Measurements from ENCODE around the gene DACT1. TPM values are rescaled to one million over a fixed set of nuclear protein-coding genes. Genes with fewer than 3 reads are reported as not detected.

DACT1 gene
- total RNA-seq, 4 donors from 2014 or later, result 35.7 to 87.2 (median 65.9) TPM

- Histone ChIP-seq H3K9me3 (no peaks in the 10 kb centered on the region), H3K27ac (no peak overlapping the region), H3K4me1 (peaks cover 0 to 22% (median 2%) of the 10 kb centered on the region in 4 donors), H3K4me3 (no peak overlapping the region), H3K27me3 (no peaks in the 10 kb centered on the region), H3K36me3 (no peaks in the 10 kb centered on the region)
- TF ChIP-seq EP300 (IDR thresholded peaks at IDR 0.05), result no peak
- TF ChIP-seq, protein P1, sequence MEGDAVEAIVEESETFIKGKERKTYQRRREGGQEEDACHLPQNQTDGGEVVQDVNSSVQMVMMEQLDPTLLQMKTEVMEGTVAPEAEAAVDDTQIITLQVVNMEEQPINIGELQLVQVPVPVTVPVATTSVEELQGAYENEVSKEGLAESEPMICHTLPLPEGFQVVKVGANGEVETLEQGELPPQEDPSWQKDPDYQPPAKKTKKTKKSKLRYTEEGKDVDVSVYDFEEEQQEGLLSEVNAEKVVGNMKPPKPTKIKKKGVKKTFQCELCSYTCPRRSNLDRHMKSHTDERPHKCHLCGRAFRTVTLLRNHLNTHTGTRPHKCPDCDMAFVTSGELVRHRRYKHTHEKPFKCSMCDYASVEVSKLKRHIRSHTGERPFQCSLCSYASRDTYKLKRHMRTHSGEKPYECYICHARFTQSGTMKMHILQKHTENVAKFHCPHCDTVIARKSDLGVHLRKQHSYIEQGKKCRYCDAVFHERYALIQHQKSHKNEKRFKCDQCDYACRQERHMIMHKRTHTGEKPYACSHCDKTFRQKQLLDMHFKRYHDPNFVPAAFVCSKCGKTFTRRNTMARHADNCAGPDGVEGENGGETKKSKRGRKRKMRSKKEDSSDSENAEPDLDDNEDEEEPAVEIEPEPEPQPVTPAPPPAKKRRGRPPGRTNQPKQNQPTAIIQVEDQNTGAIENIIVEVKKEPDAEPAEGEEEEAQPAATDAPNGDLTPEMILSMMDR (IDR thresholded peaks at IDR 0.05), result no peak
- no peak for TF ChIP-seq POLR2A (IDR thresholded peaks at IDR 0.05)
- DNase-seq (ENCODE audit: low spot score in 2 of 2), result no peak
- WGBS, 2 donors, result 91 to 94% methylated on average over 3 of the region's 3 CpGs
These were observed 28.2 kb downstream of the DACT1 start for GRCh38 chr14:58665773-58666500.

- no peak overlapping the region for H3K4me3 ChIP-seq
- no peaks in the 10 kb centered on the region for H3K27me3 ChIP-seq
- DNase-seq (ENCODE audit: low spot score in 2 of 2), result no peak
- no peak overlapping the region for H3K27ac ChIP-seq
- H3K36me3 ChIP-seq, result no peaks in the 10 kb centered on the region
- no peaks in the 10 kb centered on the region for H3K9me3 ChIP-seq
- H3K4me1 ChIP-seq, result peaks cover 0 to 14% (median under 1%) of the 10 kb centered on the region in 4 donors
- TF ChIP-seq EP300 (IDR thresholded peaks at IDR 0.05), result no peak
- no peak for TF ChIP-seq POLR2A (IDR thresholded peaks at IDR 0.05)
These were observed 29.0 kb downstream of the DACT1 start for GRCh38 chr14:58666737-58667136.

- WGBS, 2 donors, result 78 to 80% methylated on average over 5 of the region's 5 CpGs
- Histone ChIP-seq H3K27me3 (no peaks in the 10 kb centered on the region), H3K4me3 (no peak overlapping the region), H3K36me3 (no peaks in the 10 kb centered on the region), H3K9me3 (no peaks in the 10 kb centered on the region), H3K27ac (no peak overlapping the region), H3K4me1 (peaks cover 0 to 10% (median 0%) of the 10 kb centered on the region in 4 donors)
- no peak for DNase-seq (ENCODE audit: low spot score in 2 of 2)
- TF ChIP-seq, protein P1 (IDR thresholded peaks at IDR 0.05), result no peak
- no peak for TF ChIP-seq POLR2A (IDR thresholded peaks at IDR 0.05)
These were observed 30.1 kb downstream of the DACT1 start for GRCh38 chr14:58667900-58668299.

DNA sequence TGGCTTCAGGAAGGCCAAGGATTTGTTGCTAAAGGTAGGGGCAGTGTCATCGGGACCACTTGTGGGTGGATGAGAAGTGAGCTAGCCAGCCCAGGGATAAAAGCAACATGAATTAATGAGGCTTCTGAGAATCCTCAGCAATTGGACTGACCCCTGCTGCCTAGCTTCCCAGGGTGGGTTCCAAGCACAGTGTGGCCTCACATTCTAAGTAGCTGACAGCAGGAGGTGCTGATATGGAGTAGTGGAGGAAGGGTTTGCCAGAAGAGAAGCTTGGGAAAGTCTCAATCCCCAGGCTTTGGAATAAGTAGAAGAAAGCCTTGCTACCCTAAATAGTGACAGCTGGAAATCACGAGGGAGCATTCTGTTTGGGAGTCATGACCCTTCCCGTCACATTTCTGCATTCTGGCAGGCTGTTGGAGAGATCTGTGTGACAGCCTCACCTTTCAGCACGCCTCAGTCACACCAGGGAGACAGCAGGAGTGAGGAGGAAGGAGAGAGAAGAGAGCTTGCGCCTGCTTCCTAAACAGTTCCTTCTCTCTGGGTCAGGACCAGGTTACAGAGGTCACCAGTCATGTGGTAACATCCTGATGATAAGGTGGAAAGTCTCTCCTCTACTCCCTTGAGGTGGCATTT lies 31.2 kb downstream of the DACT1 start:
- no peaks in the 10 kb centered on the region for H3K27me3 ChIP-seq
- no peak for TF ChIP-seq POLR2A (IDR thresholded peaks at IDR 0.05)
- TF ChIP-seq EP300 (IDR thresholded peaks at IDR 0.05), result no peak
- TF ChIP-seq, protein P1 (IDR thresholded peaks at IDR 0.05), result no peak
- peaks cover 0 to 3% (median 0%) of the 10 kb centered on the region in 4 donors for H3K4me1 ChIP-seq
- H3K9me3 ChIP-seq, result no peaks in the 10 kb centered on the region
- H3K36me3 ChIP-seq, result no peaks in the 10 kb centered on the region
- no peak for DNase-seq (ENCODE audit: low spot score in 2 of 2)
- 82 to 83% methylated on average over 5 of the region's 5 CpGs for WGBS, 2 donors
- H3K27ac ChIP-seq, result no peak overlapping the region
- no peak overlapping the region for H3K4me3 ChIP-seq

GRCh38 chr14:58669556-58670200 lies 31.9 kb downstream of the DACT1 start:
- 88 to 90% methylated on average over 7 of the region's 7 CpGs for WGBS, 2 donors
- Histone ChIP-seq H3K36me3 (no peaks in the 10 kb centered on the region), H3K4me1 (no peaks in the 10 kb centered on the region), H3K27me3 (no peaks in the 10 kb centered on the region), H3K9me3 (no peaks in the 10 kb centered on the region), H3K4me3 (no peak overlapping the region), H3K27ac (no peak overlapping the region)
- no peak for DNase-seq (ENCODE audit: low spot score in 2 of 2)
- TF ChIP-seq EP300 (IDR thresholded peaks at IDR 0.05) (no peak), POLR2A (IDR thresholded peaks at IDR 0.05) (no peak)
- TF ChIP-seq, protein P1 (IDR thresholded peaks at IDR 0.05), result no peak

Data from tibial nerve (tissue), 4 donors.